Caco-2 (cell line): Measurements from ENCODE around the gene ZNHIT2. TPM values are rescaled to one million over a fixed set of nuclear protein-coding genes. Genes with fewer than 3 reads are reported as not detected.

Experiments used
- BruUV-seq: library from RNA; stranded (reverse); fragments of 400-500 nt; replicated peaks from 2 replicates; lab custom pipeline; 2021; lab: Mats Ljungman, UMichigan
- CTCF ChIA-PET: fragments of 300-600 bp; sonication (Branson Sonifier 250); formaldehyde crosslinking; loops from one replicate; lab custom pipeline; 2022; ENCODE audit warnings: antibody characterized with exemption; lab: Charles Lee
- POLR2A ChIA-PET: fragments of 300-600 bp; sonication (Branson Sonifier 250); formaldehyde crosslinking; loops from one replicate; lab custom pipeline; 2022; ENCODE audit warnings: antibody characterized with exemption; lab: Charles Lee
- DNase-seq, 2 experiments: peaks; one replicate each; pipeline versions ENCODE4 v3.0.0 to v3.0.0-alpha.2; 2020 to 2022
- H3K27me3 ChIP-seq: replicated peaks from 2 replicates; pipeline ENCODE4 v1.6.0; 2011; ENCODE audit warnings: low read length; ENCODE audit not compliant: control insufficient read depth, insufficient read depth
- H3K36me3 ChIP-seq: 2 replicates; pipeline ENCODE4 v1.5.1; 2011; ENCODE audit warnings: low read length; ENCODE audit not compliant: control insufficient read depth, insufficient read depth
- H3K4me1 ChIP-seq: fragments of 250-450 bp; sonication (Bioruptor Pico); 2 replicates; pipeline ENCODE4 v1.5.1; 2020; ENCODE audit warnings: mild to moderate bottlenecking
- H3K4me3 ChIP-seq: 2 replicates; pipeline ENCODE4 v1.5.1; 2011; ENCODE audit warnings: low read depth, mild to moderate bottlenecking, control low read depth, low read length
- H3K9me3 ChIP-seq: fragments of 250-450 bp; sonication (Bioruptor Pico); 2 replicates; pipeline ENCODE4 v1.5.1; 2020; ENCODE audit warnings: mild to moderate bottlenecking, moderate library complexity
- H3K27ac Mint-ChIP-seq: one replicate; pipeline ENCODE4 v1.8.0; 2022; ENCODE audit warnings: mixed read lengths; ENCODE audit not compliant: unreplicated experiment
- H3K27me3 Mint-ChIP-seq: one replicate; pipeline ENCODE4 v1.8.0; 2022; ENCODE audit warnings: mixed read lengths; ENCODE audit not compliant: insufficient read depth, unreplicated experiment
- H3K36me3 Mint-ChIP-seq: one replicate; pipeline ENCODE4 v1.8.0; 2022; ENCODE audit warnings: mild to moderate bottlenecking, mixed read lengths; ENCODE audit not compliant: insufficient read depth, unreplicated experiment
- H3K4me1 Mint-ChIP-seq: one replicate; pipeline ENCODE4 v1.8.0; 2022; ENCODE audit warnings: low read depth, mixed read lengths; ENCODE audit not compliant: unreplicated experiment
- H3K4me3 Mint-ChIP-seq: one replicate; pipeline ENCODE4 v1.8.0; 2022; ENCODE audit warnings: mild to moderate bottlenecking, moderate library complexity, mixed read lengths; ENCODE audit not compliant: unreplicated experiment
- H3K9me3 Mint-ChIP-seq: one replicate; pipeline ENCODE4 v1.8.0; 2022; ENCODE audit warnings: mixed read lengths; ENCODE audit not compliant: unreplicated experiment
- CTCF ChIP-seq, 2 experiments: fragments of 200-600 bp in 1 of 2; IDR thresholded peaks; 1 replicate in 1 of 2; 2 replicates in 1 of 2; pipeline versions ENCODE4 v1.5.1 to v1.8.0; 2011 to 2022; ENCODE audit warnings: antibody characterized with exemption in 1 of 2, control low read depth in 1 of 2, inconsistent platforms in 1 of 2, low read depth in 1 of 2, low read length in 1 of 2, mild to moderate bottlenecking in 1 of 2, moderate library complexity in 1 of 2; ENCODE audit not compliant: insufficient read depth in 1 of 2, severe bottlenecking in 1 of 2, unreplicated experiment in 1 of 2
- intact Hi-C: fragments of 100-400 bp; cut with micrococcal nuclease; formaldehyde crosslinking; loops from one replicate; pipeline ENCODE4 v1.10.0; 2022; ENCODE audit not compliant: unreplicated experiment
- total RNA-seq: library from RNA; stranded (reverse); gene quantifications from 2 replicates; pipeline ENCODE4 v1.2.3, GENCODE V29; 2022

ZNHIT2 gene
- total RNA-seq, 1 experiment from 2014 or later, result 14.7 TPM

DNA sequence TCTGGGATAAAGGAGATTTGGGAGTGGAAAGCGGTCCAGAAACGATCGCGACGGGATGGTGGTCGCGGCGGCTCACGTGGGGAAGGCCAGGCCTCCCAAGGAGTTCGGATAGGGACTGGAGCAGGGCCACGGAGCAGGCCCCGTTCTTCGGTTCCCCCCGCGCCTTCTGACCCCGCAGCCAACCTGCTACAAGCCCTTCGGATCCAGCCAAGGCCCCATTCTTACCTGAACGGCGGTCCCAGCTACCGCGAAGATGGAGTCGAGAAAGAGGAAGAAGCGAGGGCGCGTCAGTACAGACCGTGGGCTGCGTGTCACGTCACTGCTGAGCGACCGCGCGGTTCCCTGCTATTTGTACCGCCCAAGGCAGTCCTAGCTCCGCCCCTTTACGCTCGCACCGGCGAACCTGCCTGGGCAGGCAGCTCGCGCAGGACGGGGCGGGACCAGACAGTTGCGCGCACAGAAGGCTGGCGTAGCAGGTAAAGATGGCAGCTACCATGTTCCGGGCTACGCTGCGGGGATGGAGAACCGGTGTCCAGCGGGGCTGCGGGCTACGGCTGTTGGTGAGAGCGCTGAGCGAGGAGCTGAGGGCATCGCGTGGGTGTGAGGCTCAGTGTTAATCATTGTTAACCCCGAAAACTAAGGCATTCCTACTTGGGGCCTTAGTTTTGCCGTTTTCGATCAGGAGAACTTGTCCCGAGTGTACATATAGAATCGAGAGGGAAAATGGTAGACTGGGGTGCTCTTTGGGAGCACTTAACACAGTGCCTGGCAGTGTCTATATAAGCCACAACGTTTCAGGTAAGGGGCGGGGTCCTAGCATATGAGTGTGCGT is 4.6 kb upstream of the ZNHIT2 start, which contains the start of the genes FAU and MRPL49:
TSS of gene FAU (minus strand) at position 270 of the 832 bp plus-strand sequence. CDS start 321 bp downstream, outside the sequence.
TSS of gene MRPL49 (plus strand) at position 457 of the 832 bp plus-strand sequence. CDS start at position 483, 26 bp downstream.
- intact Hi-C loops, result loop anchor here (1.0 to 2.0 kb wide), 3 partner anchors 41 to 312 kb away; partner anchors contain the start of genes CAPN1 and MEN1
- Mint-ChIP-seq H3K27ac (peak within 1 kb of the TSS; percentile 100), H3K4me3 (peak within 1 kb of the TSS; percentile 98), H3K9me3 (no peaks in the 10 kb centered on the region), H3K36me3 (peaks cover 88% of the 10 kb centered on the region), H3K4me1 (peaks cover 7% of the 10 kb centered on the region), H3K27me3 (no peaks in the 10 kb centered on the region)
- BruUV-seq, result TSS peak; percentile 70
- Histone ChIP-seq H3K4me1 (peaks cover 16% of the 10 kb centered on the region), H3K9me3 (no peaks in the 10 kb centered on the region), H3K4me3 (peak within 1 kb of the TSS; percentile 61), H3K36me3 (peaks cover 13% of the 10 kb centered on the region), H3K27me3 (no peaks in the 10 kb centered on the region)
- CTCF ChIA-PET, result interaction anchor here (0.5 to 2.3 kb wide), 11 partner anchors 8 to 264 kb away, joined by 3 to 14 read pairs (median 4); partner anchors contain the start of genes CAPN1, SYVN1 and TM7SF2
- DNase-seq, result peak; percentile 98 to 99
- POLR2A ChIA-PET, result interaction anchor here (0.6 to 2.5 kb wide), 16 partner anchors 9 to 377 kb away, joined by 3 to 48 read pairs (median 4); partner anchors contain the start of genes ARL2, CAPN1, SF1 and SYVN1
- TF ChIP-seq CTCF (IDR thresholded peaks at IDR 0.05; ENCODE audit: insufficient read depth in 1 of 2, low read depth in 1 of 2, low read length in 1 of 2, severe bottlenecking in 1 of 2, unreplicated experiment in 1 of 2), result no peak

- Mint-ChIP-seq H3K9me3 (no peaks in the 10 kb centered on the region), H3K27ac (peak overlapping the region; percentile 100), H3K4me1 (peaks cover 7% of the 10 kb centered on the region), H3K4me3 (peak overlapping the region; percentile 98), H3K36me3 (peaks cover 88% of the 10 kb centered on the region), H3K27me3 (no peaks in the 10 kb centered on the region)
- H3K9me3 ChIP-seq, result no peaks in the 10 kb centered on the region
- intact Hi-C loops, result no loop called here
- peak overlapping the region; percentile 61 for H3K4me3 ChIP-seq
- peak; percentile 52 to 55 for DNase-seq
- H3K27me3 ChIP-seq, result no peaks in the 10 kb centered on the region
- ChIA-PET POLR2A (interaction anchor here (0.6 to 2.5 kb wide), 14 partner anchors 8 to 378 kb away, joined by 3 to 48 read pairs (median 4); partner anchors contain the start of genes ARL2, CAPN1, SF1 and SYVN1), CTCF (interaction anchor here (0.5 to 2.3 kb wide), 9 partner anchors 8 to 264 kb away, joined by 3 to 14 read pairs (median 4); partner anchors contain the start of genes CAPN1, SYVN1 and TM7SF2)
- peaks cover 13% of the 10 kb centered on the region for H3K36me3 ChIP-seq
- peaks cover 16% of the 10 kb centered on the region for H3K4me1 ChIP-seq
- no TSS peak for BruUV-seq
- TF ChIP-seq CTCF (IDR thresholded peaks at IDR 0.05; ENCODE audit: insufficient read depth in 1 of 2, low read depth in 1 of 2, low read length in 1 of 2, severe bottlenecking in 1 of 2, unreplicated experiment in 1 of 2), result no peak
Measured at GRCh38 chr11:65121447-65121864, 4.0 kb upstream of the ZNHIT2 start.

DNA sequence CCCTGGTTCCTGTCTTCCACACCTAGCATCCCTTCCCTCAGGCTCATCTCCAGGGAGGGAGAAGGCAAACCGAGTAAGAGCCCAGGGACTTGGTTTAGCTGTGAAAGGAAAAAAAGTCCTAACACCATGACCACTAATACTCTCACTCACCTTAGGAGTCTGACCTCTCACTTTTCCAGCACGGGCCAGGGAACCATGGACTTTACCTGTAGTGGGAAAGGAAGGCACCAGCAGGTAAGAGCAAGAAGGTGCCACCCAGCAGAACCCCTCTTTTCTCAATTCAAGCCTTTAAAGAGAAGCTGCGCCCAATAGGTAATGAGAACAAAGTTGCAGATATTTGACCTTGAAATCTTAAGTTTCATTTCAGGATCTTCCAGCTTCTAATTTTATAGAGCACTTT is 3.3 kb upstream of the ZNHIT2 start:
- peaks cover 13% of the 10 kb centered on the region for H3K36me3 ChIP-seq
- no peak for DNase-seq
- Mint-ChIP-seq H3K4me1 (peaks cover 7% of the 10 kb centered on the region), H3K27ac (peak overlapping the region; percentile 100), H3K27me3 (no peaks in the 10 kb centered on the region), H3K9me3 (no peaks in the 10 kb centered on the region), H3K36me3 (peaks cover 87% of the 10 kb centered on the region), H3K4me3 (peak overlapping the region; percentile 98)
- H3K27me3 ChIP-seq, result no peaks in the 10 kb centered on the region
- intact Hi-C loops, result no loop called here
- H3K9me3 ChIP-seq, result no peaks in the 10 kb centered on the region
- no TSS peak for BruUV-seq
- H3K4me1 ChIP-seq, result peaks cover 21% of the 10 kb centered on the region
- peak overlapping the region; percentile 61 for H3K4me3 ChIP-seq
- CTCF ChIA-PET, result interaction anchor here (2.3 kb wide), 1 partner anchor 9 kb away, joined by 14 read pairs; the partner anchor contains the start of gene TM7SF2
- POLR2A ChIA-PET, result interaction anchor here (2.0 to 2.5 kb wide), 2 partner anchors 8 to 10 kb away, joined by 10 to 37 read pairs; partner anchors contain the start of gene TM7SF2
- TF ChIP-seq CTCF (IDR thresholded peaks at IDR 0.05; ENCODE audit: insufficient read depth in 1 of 2, low read depth in 1 of 2, low read length in 1 of 2, severe bottlenecking in 1 of 2, unreplicated experiment in 1 of 2), result no peak
